OCI-LY1 (cell line): ENCODE measurements around the gene TBC1D22B.

ENCODE experiments used
- CTCF ChIP-seq: fragments of 200-600 bp; sonication (generic), shearing (Covaris generic); IDR thresholded peaks from 2 replicates; pipeline ENCODE4 v1.5.1; 2017; ENCODE audit warnings: mild to moderate bottlenecking, antibody characterized with exemption, low read length, moderate library complexity, mixed read lengths
- EZH2 ChIP-seq: fragments of 200-600 bp; sonication (generic), shearing (Covaris generic); IDR thresholded peaks from 2 replicates; pipeline ENCODE4 v1.8.0; 2017; ENCODE audit warnings: borderline replicate concordance, mixed run types, mild to moderate bottlenecking, antibody characterized with exemption, low read length, moderate library complexity, mixed read lengths

GRCh38 chr6:37269105-37269504 is 11.5 kb downstream of the TBC1D22B start:
- TF ChIP-seq CTCF (no peak), EZH2 (no peak)
